ENCODE measurements around the gene FOXN1. TPM values are rescaled to one million over a fixed set of nuclear protein-coding genes. Genes with fewer than 3 reads are reported as not detected.
A peak's percentile ranks its signal among the peaks of the same experiment; 100 is the strongest.

FOXN1 gene
- total and polyA plus RNA-seq, 2 of the 13 experiments (the other 11 are each of a cell fraction or from before 2014, with no cell fraction given), result 0.01 TPM; not detected in 1

GRCh38 chr17:28571361-28572122, 65.4 kb downstream of the FOXN1 start, which contains the start of gene PIGS (continued):
- TF ChIP-seq ZNF337 (CRISPR knock-in tag; IDR thresholded peaks at IDR 0.05; ENCODE audit: borderline replicate concordance, low read depth) (no peak), ARHGAP35 (CRISPR knock-in tag; IDR thresholded peaks at IDR 0.05; ENCODE audit: borderline replicate concordance) (no peak), ZSCAN30 (CRISPR knock-in tag; IDR thresholded peaks at IDR 0.05) (no peak), AHR (CRISPR knock-in tag; IDR thresholded peaks at IDR 0.05) (no peak), ATAD3A (CRISPR knock-in tag; IDR thresholded peaks at IDR 0.05) (no peak), MAFF (IDR thresholded peaks at IDR 0.05; ENCODE audit: low read depth, low read length) (no peak), ZNF484 (CRISPR knock-in tag; IDR thresholded peaks at IDR 0.05; ENCODE audit: borderline replicate concordance, low read depth) (no peak), ZNF292 (CRISPR knock-in tag; IDR thresholded peaks at IDR 0.05; ENCODE audit: borderline replicate concordance, low read depth) (no peak), HOXA3 (CRISPR knock-in tag; IDR thresholded peaks at IDR 0.05) (peak; percentile 70), THAP11 (CRISPR knock-in tag; IDR thresholded peaks at IDR 0.05) (peak; percentile 42; the same call in 1 of the 2 replicates), HOXA5 (CRISPR knock-in tag; IDR thresholded peaks at IDR 0.05) (no peak), EP300 (IDR thresholded peaks at IDR 0.05; ENCODE audit: low read depth in 2 of 2, low read length in 2 of 2) (no peak; a peak in 1 of 4 replicates), EP300 (CRISPR knock-in tag; IDR thresholded peaks at IDR 0.05; ENCODE audit: borderline replicate concordance) (no peak), ZNF329 (CRISPR knock-in tag; IDR thresholded peaks at IDR 0.05; ENCODE audit: low read depth) (no peak), ZNF143 (CRISPR knock-in tag; IDR thresholded peaks at IDR 0.05) (no peak), SMAD9 (CRISPR knock-in tag; IDR thresholded peaks at IDR 0.05) (no peak), WIZ (CRISPR knock-in tag; IDR thresholded peaks at IDR 0.05) (no peak), TMF1 (CRISPR knock-in tag; IDR thresholded peaks at IDR 0.05; ENCODE audit: low read depth) (no peak), ZFP62 (CRISPR knock-in tag; IDR thresholded peaks at IDR 0.05) (no peak), MIER3 (CRISPR knock-in tag; IDR thresholded peaks at IDR 0.05; ENCODE audit: borderline replicate concordance) (no peak), ZFP36L2 (CRISPR knock-in tag; IDR thresholded peaks at IDR 0.05) (no peak), ZNF496 (CRISPR knock-in tag; IDR thresholded peaks at IDR 0.05; ENCODE audit: insufficient replicate concordance) (no peak), JUND (CRISPR knock-in tag; IDR thresholded peaks at IDR 0.05) (no peak), PAX8 (CRISPR knock-in tag; IDR thresholded peaks at IDR 0.05; ENCODE audit: borderline replicate concordance) (no peak), PLRG1 (conservative IDR thresholded peaks at IDR 0.05) (no peak), ESRRA (CRISPR knock-in tag; IDR thresholded peaks at IDR 0.05; ENCODE audit: low read depth) (no peak; the same call in 1 of the 2 replicates), KDM6A (CRISPR knock-in tag; IDR thresholded peaks at IDR 0.05; ENCODE audit: low read depth) (no peak), ADNP (CRISPR knock-in tag; IDR thresholded peaks at IDR 0.05) (no peak), ZNF557 (CRISPR knock-in tag; IDR thresholded peaks at IDR 0.05) (no peak), KDM5B (CRISPR knock-in tag; IDR thresholded peaks at IDR 0.05; ENCODE audit: borderline replicate concordance) (no peak), CENPX (CRISPR knock-in tag; IDR thresholded peaks at IDR 0.05) (no peak), HNF4G (IDR thresholded peaks at IDR 0.05; ENCODE audit: borderline replicate concordance, low read depth, low read length) (no peak), HNF4G (CRISPR knock-in tag; IDR thresholded peaks at IDR 0.05; ENCODE audit: borderline replicate concordance, low read depth) (no peak), FOXM1 (CRISPR knock-in tag; IDR thresholded peaks at IDR 0.05) (no peak), THAP8 (CRISPR knock-in tag; IDR thresholded peaks at IDR 0.05; ENCODE audit: borderline replicate concordance) (no peak)

Measured in HepG2 (cell line).